Measurements from ENCODE around the gene TRIP6. TPM values are rescaled to one million over a fixed set of nuclear protein-coding genes. Genes with fewer than 3 reads are reported as not detected.

The TRIP6 gene
- total and polyA plus RNA-seq, 2 of the 8 experiments (the other 6 are each of a cell fraction or from before 2014, with no cell fraction given) = 88.4 to 103 TPM

GRCh38 chr7:100852048-100852872, 14.9 kb upstream of the TRIP6 start, which contains the start of gene SLC12A9:
TSS of gene SLC12A9 (plus strand) at chr7:100852713. CDS start at chr7:100854198, 1,485 bp downstream.
- 3% methylated on average over 63 of the region's 71 CpGs; no CpG with 5 or more reads in 1 of the 2 experiments for WGBS, 2 experiments (ENCODE audit: extremely low coverage in 1 of 2, insufficient coverage in 1 of 2, insufficient read length in 1 of 2, insufficient replicate concordance in 2 of 2, low coverage in 1 of 2, low lambda C conversion rate in 2 of 2, missing lambda C conversion rate in 1 of 2)
- H3K18ac ChIP-seq (ENCODE audit: extremely low read depth, low read length) = no peak within 1 kb of the TSS; the same call in 1 of the 2 replicates
- no peak within 1 kb of the TSS for H2BK120ac ChIP-seq (replicated peaks; ENCODE audit: low read depth, low read length)
- peak within 1 kb of the TSS in 3 of 4 experiments; percentile 35 to 67 (median 62); a peak in 6 of 7 replicates for H3K9ac ChIP-seq (replicated peaks in 1 of 4; ENCODE audit: extremely low read depth in 1 of 4, low read depth in 3 of 4, low read length in 3 of 4)
- peak within 1 kb of the TSS; percentile 50 to 95 (median 75) for H3K4me3 ChIP-seq (ENCODE audit: extremely low read depth in 1 of 4, insufficient read depth in 2 of 4, low read depth in 3 of 4, low read length in 4 of 4)
- H3K23me2 ChIP-seq (ENCODE audit: low read depth, low read length) = peaks cover 4% of the 10 kb centered on the region; the same call in 1 of the 2 replicates
- H3K23ac ChIP-seq (ENCODE audit: insufficient read length) = no peak within 1 kb of the TSS
- H3K56ac ChIP-seq (replicated peaks; ENCODE audit: insufficient read length, low read depth, low read length) = no peak within 1 kb of the TSS
- peaks cover 11% of the 10 kb centered on the region; the same call in 1 of the 2 replicates for H3K79me1 ChIP-seq (ENCODE audit: low read depth, low read length)
- H2AK5ac ChIP-seq (ENCODE audit: low read depth, low read length) = no peak within 1 kb of the TSS
- H3K14ac ChIP-seq (ENCODE audit: insufficient read length) = no peak within 1 kb of the TSS
- H3K27me3 ChIP-seq (replicated peaks in 1 of 4; ENCODE audit: control insufficient read depth in 3 of 4, extremely low read depth in 1 of 4, insufficient read depth in 3 of 4, low read length in 3 of 4) = no peaks in the 10 kb centered on the region
- H3K36me3 ChIP-seq (ENCODE audit: control insufficient read depth in 2 of 4, insufficient read depth in 4 of 4, low read length in 3 of 4) = no peaks in the 10 kb centered on the region
- H3K27ac ChIP-seq (ENCODE audit: low read depth, low read length) = peak within 1 kb of the TSS; percentile 17; the same call in 1 of the 2 replicates
- no peak within 1 kb of the TSS; the same call in 1 of the 2 replicates for H4K8ac ChIP-seq (ENCODE audit: extremely low read depth, insufficient read depth, low read length)
- peak within 1 kb of the TSS; percentile 37; the same call in 1 of the 2 replicates for H2BK5ac ChIP-seq (ENCODE audit: low read depth, low read length)
- peak in 1 of 2 experiments; percentile 99 for DNase-seq (ENCODE audit: low read depth in 1 of 2, low spot score in 2 of 2)
- H3K9me3 ChIP-seq (ENCODE audit: insufficient read depth in 2 of 2, low read depth in 1 of 2, low read length in 1 of 2) = no peaks in the 10 kb centered on the region
- ChIA-PET CTCF (ENCODE audit: partially characterized antibody) (interaction anchor here (0.5 to 13.9 kb wide), 36 partner anchors 9 to 271 kb away, joined by 3 to 215 read pairs (median 4); partner anchors contain the start of genes EPHB4, EPO, POP7 and SRRT), POLR2A (ENCODE audit: partially characterized antibody) (interaction anchor here (0.6 to 3.7 kb wide), 29 partner anchors 7 to 365 kb away, joined by 3 to 52 read pairs (median 4); partner anchors contain the start of genes EPHB4, FBXO24, POP7 and SRRT)
- peak within 1 kb of the TSS; percentile 64 for H2AFZ ChIP-seq (ENCODE audit: low read length)
- H2BK20ac ChIP-seq (ENCODE audit: low read length) = no peak within 1 kb of the TSS
- H3K4ac ChIP-seq (replicated peaks; ENCODE audit: insufficient read length, low read depth, low read length) = no peak within 1 kb of the TSS
- peaks cover 0 to 21% of the 10 kb centered on the region in 2 experiments; a peak in 1 of 4 replicates for H3K79me2 ChIP-seq (ENCODE audit: control insufficient read depth in 1 of 2, insufficient read depth in 2 of 2, low read length in 2 of 2)
- H2BK12ac ChIP-seq (ENCODE audit: low read depth, low read length) = no peak within 1 kb of the TSS; the same call in 1 of the 2 replicates
- H3K4me2 ChIP-seq (ENCODE audit: insufficient read depth in 1 of 2, low read depth in 2 of 2, low read length in 2 of 2) = peak within 1 kb of the TSS; percentile 29 to 98
- peaks cover 0 to 9% of the 10 kb centered on the region in 2 experiments for H4K20me1 ChIP-seq (replicated peaks in 1 of 2; ENCODE audit: control insufficient read depth in 1 of 2, insufficient read depth in 2 of 2, low read length in 2 of 2)
- H2BK15ac ChIP-seq (ENCODE audit: low read length) = no peak within 1 kb of the TSS
- peak; percentile 84 for FAIRE-seq
- H4K5ac ChIP-seq (ENCODE audit: insufficient read length, low read depth, low read length) = peak within 1 kb of the TSS; percentile 84
- H4K91ac ChIP-seq (replicated peaks; ENCODE audit: insufficient read length, low read length) = no peak within 1 kb of the TSS
- H3K4me1 ChIP-seq (replicated peaks in 1 of 4; ENCODE audit: control insufficient read depth in 3 of 4, insufficient read depth in 4 of 4, low read length in 3 of 4) = peaks cover 0 to 6% (median 0%) of the 10 kb centered on the region in 4 experiments; a peak in 1 of 7 replicates
- TF ChIP-seq SUZ12 (IDR thresholded peaks at IDR 0.05; ENCODE audit: low read length) = 0 out of 2 replicates have a peak, but pooled peaks have one; percentile 33
- TF ChIP-seq MAX (IDR thresholded peaks at IDR 0.05) = peak; percentile 94
- no peak for TF ChIP-seq EP300 (IDR thresholded peaks at IDR 0.05; ENCODE audit: borderline replicate concordance in 1 of 2, low read depth in 2 of 2, low read length in 2 of 2)
- TF ChIP-seq CHD1 (IDR thresholded peaks at IDR 0.05; ENCODE audit: low read depth, low read length) = no peak
- peak; percentile 56; the same call in 1 of the 2 replicates for TF ChIP-seq YY1 (IDR thresholded peaks at IDR 0.05; ENCODE audit: low read depth, low read length)
- no peak for TF ChIP-seq SP1 (IDR thresholded peaks at IDR 0.05; ENCODE audit: low read depth, low read length)
- TF ChIP-seq ZNF274 (IDR thresholded peaks at IDR 0.05; ENCODE audit: borderline replicate concordance, extremely low read depth, low read length) = no peak
- TF ChIP-seq PHF8 (conservative IDR thresholded peaks at IDR 0.05; ENCODE audit: low read depth, low read length) = peak; percentile 61
